Medulla oblongata (tissue), 1 donor: ENCODE data around the gene LETMD1.
"Not testable (repeated sequence)": the region's sequence is repeated elsewhere in the genome, so short reads cannot be mapped to it uniquely, and the experiment has no call there.

Source experiments
- DNase-seq: peaks from one replicate; pipeline ENCODE4 v3.0.0-alpha.2; 2015; ENCODE audit errors: extremely low spot score

LETMD1 gene

DNA sequence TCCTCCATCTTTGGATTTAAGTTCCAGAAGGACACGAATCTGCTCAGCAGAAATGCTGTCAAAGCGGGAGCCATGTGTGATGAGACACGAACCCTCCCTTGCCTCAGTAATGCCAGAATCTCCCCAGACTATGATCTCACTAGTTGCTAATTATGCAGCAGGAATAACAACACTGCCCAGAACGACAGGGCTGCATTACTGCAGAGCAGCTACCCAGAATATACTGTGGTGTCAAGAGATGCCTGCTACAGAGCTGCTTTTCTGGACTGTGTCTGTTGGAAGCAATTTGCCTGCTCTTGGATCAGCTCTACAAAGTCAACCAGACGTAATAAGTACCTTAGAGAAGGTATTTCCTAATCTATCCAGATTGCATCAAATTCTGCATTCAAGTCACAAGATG is 29.8 kb downstream of the LETMD1 start:
- DNase-seq, result peak; percentile 71

- DNase-seq, result not testable (repeated sequence)
Observed at GRCh38 chr12:51078346-51078745, 30.2 kb downstream of the LETMD1 start.

- not testable (repeated sequence) for DNase-seq
Observed at GRCh38 chr12:51078866-51079265, 30.7 kb downstream of the LETMD1 start.

GRCh38 chr12:51080136-51080535 is 32.0 kb downstream of the LETMD1 start:
- no peak for DNase-seq

DNA sequence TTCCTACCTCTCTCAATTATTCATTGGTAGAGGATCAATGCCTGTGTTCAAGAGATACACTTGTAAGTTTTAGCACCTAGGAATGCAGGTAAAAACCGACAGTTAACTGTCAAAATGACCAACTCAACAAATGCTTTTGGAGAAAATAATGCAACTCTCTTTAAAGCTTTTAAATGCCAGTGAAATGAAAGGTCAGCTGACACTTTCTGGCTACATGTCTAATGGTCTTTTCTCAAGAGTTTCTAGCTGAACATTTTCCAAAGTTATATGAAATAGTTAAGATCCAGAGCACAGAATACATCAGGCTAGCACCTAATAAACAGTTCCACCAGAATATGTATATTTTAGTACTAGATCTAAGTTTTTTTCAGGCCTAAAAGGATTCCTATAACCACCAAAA is 33.3 kb downstream of the LETMD1 start:
- no peak for DNase-seq

- DNase-seq, result peak; percentile 50
Observed at GRCh38 chr12:51082561-51083125, 34.5 kb downstream of the LETMD1 start.

DNA sequence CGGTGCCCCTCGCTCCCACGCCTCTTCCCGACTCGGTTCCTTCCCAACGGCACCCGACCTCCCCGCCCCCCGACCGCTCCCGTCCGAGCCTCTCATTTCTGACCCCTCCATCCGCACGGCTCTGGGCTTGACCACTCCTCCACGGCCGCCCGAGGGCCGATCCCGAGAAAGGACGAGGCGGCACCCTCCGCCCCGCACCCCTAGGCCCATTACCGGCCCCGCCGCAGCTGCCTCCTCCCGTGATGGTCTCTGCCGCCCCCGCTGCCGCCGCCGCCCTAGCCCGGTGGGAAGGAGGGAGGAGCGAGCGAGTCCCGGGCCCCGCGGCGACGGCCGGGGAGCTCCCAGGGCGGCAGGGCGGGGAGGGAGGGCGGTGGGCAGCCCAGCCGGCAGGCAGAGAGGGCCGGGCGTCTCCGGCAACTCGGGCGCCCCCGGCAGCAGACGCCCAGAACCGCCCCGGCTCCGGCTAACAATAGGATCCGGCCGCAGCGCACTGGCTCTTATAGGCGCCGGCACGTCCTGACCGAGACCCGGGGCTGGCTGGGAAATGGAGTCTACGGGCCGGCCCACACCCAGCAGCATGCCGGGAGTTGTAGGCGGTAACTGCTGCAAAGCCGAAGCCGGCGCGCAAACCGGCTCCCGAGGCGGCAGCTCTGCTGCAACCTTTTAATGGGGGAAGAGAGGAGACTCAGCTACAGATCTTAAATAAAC is 35.2 kb downstream of the LETMD1 start, which contains the start of gene CSRNP2:
Gene CSRNP2 (minus strand): TSS at position 471 of the 708 bp plus-strand sequence. CDS start 7,035 bp downstream, outside the sequence.
- DNase-seq, result peak; percentile 97

GRCh38 chr12:51085757-51086156 is 37.6 kb downstream of the LETMD1 start:
- DNase-seq, result no peak

DNA sequence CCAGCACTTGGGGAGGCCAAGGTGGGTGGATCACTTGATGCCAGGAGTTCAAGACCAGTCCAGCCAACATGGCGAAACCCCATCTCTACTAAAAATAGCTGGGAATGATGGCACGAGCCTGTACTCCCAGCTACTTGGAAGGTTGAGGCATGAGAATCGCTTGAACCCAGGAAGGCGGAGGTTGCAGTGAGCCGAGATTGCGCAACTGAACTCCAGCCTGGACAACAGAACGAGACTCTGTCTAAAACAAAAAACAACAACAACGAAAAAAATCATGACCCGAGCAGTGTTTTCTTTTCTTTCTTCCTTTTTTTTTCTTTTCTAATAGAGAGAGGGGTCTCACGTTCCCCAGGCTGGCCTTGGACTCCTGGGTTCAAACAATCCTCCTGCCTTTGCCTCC is 38.8 kb downstream of the LETMD1 start:
- DNase-seq, result no peak

- DNase-seq, result no peak
Observed at GRCh38 chr12:51087818-51088217, 39.7 kb downstream of the LETMD1 start.

GRCh38 chr12:51090705-51091229 is 42.6 kb downstream of the LETMD1 start:
- DNase-seq, result no peak

GRCh38 chr12:51098611-51099010 is 50.5 kb downstream of the LETMD1 start:
- no peak for DNase-seq

- DNase-seq, result no peak
Observed at GRCh38 chr12:51103977-51104376, 55.9 kb downstream of the LETMD1 start.

DNA sequence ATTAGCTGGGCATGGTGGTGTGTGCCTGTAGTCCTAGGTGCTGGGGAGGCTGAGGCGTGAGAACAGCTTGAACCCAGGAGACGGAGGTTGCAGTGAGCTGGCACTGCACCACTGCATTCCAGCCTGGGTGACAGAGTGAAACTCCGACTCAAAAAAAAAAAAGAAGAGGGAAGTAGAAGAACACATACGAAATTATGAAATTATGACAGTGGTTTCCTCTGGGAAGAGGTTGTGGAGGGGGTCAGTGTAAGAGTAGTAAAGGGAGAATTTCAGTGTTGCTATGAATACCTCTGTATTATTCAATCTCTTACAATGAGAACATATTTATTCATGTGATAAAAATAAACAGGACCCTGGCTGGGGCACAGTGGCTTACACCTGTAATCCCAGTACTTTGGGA is 60.0 kb downstream of the LETMD1 start:
- no peak for DNase-seq
